Activated T-helper 2 cell treated with anti-CD3 and anti-CD28 coated beads, Interferon-gamma antibody, Interleukin-2, Interleukin-4, amounts not matched to agents 10 μg/mL and 5 μg/mL and 100 μg/mL, durations not matched to agents 14 hours and 24 hours and 36 hours (primary cell): ENCODE data around the gene AAR2. TPM values are rescaled to one million over a fixed set of nuclear protein-coding genes. Genes with fewer than 3 reads are reported as not detected.

Source experiments
- DNase-seq: peaks from one replicate; pipeline ENCODE4 v3.0.0; 2021; ENCODE audit warnings: low spot score
- H3K27ac Mint-ChIP-seq: one replicate; pipeline ENCODE4 v1.8.0; 2021; ENCODE audit warnings: mixed read lengths
- H3K27me3 Mint-ChIP-seq: one replicate; pipeline ENCODE4 v1.8.0; 2021; ENCODE audit warnings: low read depth, mixed read lengths
- H3K36me3 Mint-ChIP-seq: one replicate; pipeline ENCODE4 v1.8.0; 2021; ENCODE audit warnings: low read depth, mixed read lengths
- H3K4me1 Mint-ChIP-seq: one replicate; pipeline ENCODE4 v1.8.0; 2021; ENCODE audit warnings: low read depth, mixed read lengths
- H3K4me3 Mint-ChIP-seq: one replicate; pipeline ENCODE4 v1.8.0; 2021; ENCODE audit warnings: low read depth, mild to moderate bottlenecking, moderate library complexity, mixed read lengths
- H3K9me3 Mint-ChIP-seq: one replicate; pipeline ENCODE4 v1.8.0; 2021; ENCODE audit warnings: mixed read lengths
- intact Hi-C: fragments of 100-400 bp; cut with micrococcal nuclease; formaldehyde crosslinking; loops from one replicate; pipeline ENCODE4 v1.15.1; 2023
- total RNA-seq: library from RNA; stranded (reverse); gene quantifications from 2 replicates; pipeline ENCODE4 v1.2.3, GENCODE V29; 2022

The AAR2 gene
- total RNA-seq, 1 donor from 2014 or later: 27.1 TPM

DNA sequence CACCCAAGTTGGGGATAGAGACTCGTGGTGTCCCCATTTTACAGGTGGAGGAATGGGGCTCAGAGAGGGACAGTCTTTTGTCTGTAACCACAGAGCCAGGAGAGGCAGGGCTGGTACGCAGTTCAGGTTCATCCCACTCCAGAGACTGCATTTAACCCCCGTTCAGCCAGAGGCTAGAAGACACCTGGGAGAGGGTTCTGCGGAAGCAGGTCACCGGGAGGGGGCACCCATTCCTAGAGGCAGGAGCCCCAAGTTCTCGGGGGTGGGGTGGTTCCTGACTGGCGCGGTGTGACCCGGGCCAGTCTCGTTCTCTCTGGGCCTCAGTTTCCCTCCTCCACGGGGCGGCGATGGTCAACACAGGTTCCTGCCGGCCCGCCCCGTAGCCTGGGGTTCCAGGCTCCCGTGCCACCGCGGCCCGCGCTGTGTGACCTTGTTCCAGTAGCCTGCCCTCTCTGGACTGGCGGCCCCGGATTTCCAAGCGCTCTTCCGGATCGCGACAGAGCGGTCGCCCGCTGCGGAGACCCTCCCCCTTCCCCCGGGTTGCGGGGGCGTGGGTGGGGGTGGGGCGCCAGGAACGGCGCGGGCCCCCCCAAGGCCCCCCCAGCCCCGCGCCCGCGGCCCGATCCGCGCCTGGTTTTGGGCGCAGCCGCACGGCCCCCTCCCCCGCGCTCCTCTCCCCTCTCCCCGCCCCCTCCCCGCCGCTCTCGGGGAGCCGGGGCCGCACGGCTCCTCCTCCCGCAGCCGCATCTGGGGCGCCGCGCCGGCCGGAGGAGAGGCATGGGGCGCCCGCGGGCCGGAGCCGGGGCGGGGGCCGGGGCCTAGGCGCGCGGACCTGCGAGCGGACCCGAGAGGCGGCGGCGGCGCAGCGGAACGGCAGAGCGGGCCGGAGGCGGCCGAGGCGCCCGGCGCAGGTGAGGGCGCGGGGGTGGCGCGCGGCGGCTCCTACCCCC is 69.6 kb downstream of the AAR2 start, which contains the start of gene DLGAP4:
Gene DLGAP4 (plus strand): TSS at position 738 of the 950 bp plus-strand sequence. CDS start 125,379 bp downstream, outside the sequence.
- Mint-ChIP-seq H3K27me3 (peaks cover 63% of the 10 kb centered on the region), H3K4me3 (peak within 1 kb of the TSS; percentile 14), H3K36me3 (no peaks in the 10 kb centered on the region), H3K9me3 (no peaks in the 10 kb centered on the region), H3K4me1 (no peaks in the 10 kb centered on the region), H3K27ac (no peak within 1 kb of the TSS)
- intact Hi-C loops: no loop called here
- DNase-seq: no peak

Other genes starting within 250 kb of the AAR2 start
- 0.41 and 0.46 TPM in 2 replicates for gene EPB41L1, start 81.7 kb upstream of the AAR2 start, total RNA-seq
- 34.7 and 37.4 TPM in 2 replicates for gene DLGAP4, start 69.9 kb downstream of the AAR2 start, total RNA-seq